Cardiac fibroblast (primary cell): ENCODE results near the gene EEIG1.
A peak's percentile ranks its signal among the peaks of the same experiment; 100 is the strongest.

Experiments
- DNase-seq, 2 donors: peaks; one replicate each; pipeline versions ENCODE4 v3.0.0 to v3.0.0-alpha.2; 2010; ENCODE audit warnings: low read depth in 2 of 2
- H3K4me3 ChIP-seq, 2 donors: replicated peaks in 1 of 2; 1 replicate in 1 of 2; 2 replicates in 1 of 2; pipeline ENCODE4 v1.5.1; 2011; ENCODE audit warnings: low read depth in 2 of 2, low read length in 2 of 2, mild to moderate bottlenecking in 2 of 2, moderate library complexity in 1 of 2
- CTCF ChIP-seq: IDR thresholded peaks from one replicate; pipeline ENCODE4 v1.5.1; 2011; ENCODE audit warnings: low read depth, mild to moderate bottlenecking, low read length, inconsistent platforms

EEIG1 gene

GRCh38 chr9:128007566-128008138 lies 26.9 kb upstream of the EEIG1 start:
- no peak overlapping the region for H3K4me3 ChIP-seq
- TF ChIP-seq CTCF: no peak
- DNase-seq: peak; percentile 62 to 66

GRCh38 chr9:128006332-128006996 lies 25.7 kb upstream of the EEIG1 start:
- TF ChIP-seq CTCF: no peak
- DNase-seq: no peak
- no peak overlapping the region for H3K4me3 ChIP-seq

- no peak for TF ChIP-seq CTCF
- peak; percentile 22 to 24 for DNase-seq
- H3K4me3 ChIP-seq: no peak overlapping the region
Observed at GRCh38 chr9:128005923-128006322, 25.1 kb upstream of the EEIG1 start.

GRCh38 chr9:128003966-128004604 lies 23.3 kb upstream of the EEIG1 start:
- no peak for TF ChIP-seq CTCF
- H3K4me3 ChIP-seq: no peak overlapping the region

GRCh38 chr9:128002959-128003358 lies 22.2 kb upstream of the EEIG1 start:
- H3K4me3 ChIP-seq: no peak overlapping the region
- TF ChIP-seq CTCF: no peak
- DNase-seq: no peak

More at GRCh38 chr9:128003966-128004604, 23.3 kb upstream of the EEIG1 start:
- no peak for DNase-seq

- TF ChIP-seq CTCF: peak; percentile 2
- DNase-seq: peak; percentile 80 to 89
- no peak overlapping the region for H3K4me3 ChIP-seq
Observed at GRCh38 chr9:128001779-128002298, 21.1 kb upstream of the EEIG1 start.
